NCI-H2171 (cell line): ENCODE results near the gene MARCHF3.
A peak's percentile ranks its signal among the peaks of the same experiment; 100 is the strongest.
"Not testable (repeated sequence)": the region's sequence is repeated elsewhere in the genome, so short reads cannot be mapped to it uniquely, and the experiment has no call there.

Source experiments
- DNase-seq: peaks from one replicate; lab custom pipeline; 2025; lab: John Stamatoyannopoulos, UW

MARCHF3 gene

GRCh38 chr5:126917918-126918614 is 112.3 kb downstream of the MARCHF3 start:
- DNase-seq = peak; percentile 48

GRCh38 chr5:126915496-126915895 is 114.9 kb downstream of the MARCHF3 start:
- DNase-seq = no peak

- DNase-seq = no peak
Observed at GRCh38 chr5:126914801-126915436, 115.4 kb downstream of the MARCHF3 start.

GRCh38 chr5:126912616-126913200 is 117.7 kb downstream of the MARCHF3 start:
- DNase-seq = no peak

- no peak for DNase-seq
Observed at GRCh38 chr5:126911986-126912385, 118.4 kb downstream of the MARCHF3 start.

- DNase-seq = no peak
Observed at GRCh38 chr5:126909856-126910255, 120.5 kb downstream of the MARCHF3 start.

GRCh38 chr5:126904407-126904806 is 126.0 kb downstream of the MARCHF3 start:
- not testable (repeated sequence) for DNase-seq

GRCh38 chr5:126900796-126901195 is 129.6 kb downstream of the MARCHF3 start:
- no peak for DNase-seq

GRCh38 chr5:126899476-126899875 is 130.9 kb downstream of the MARCHF3 start:
- DNase-seq = no peak

GRCh38 chr5:126897851-126898630 is 132.3 kb downstream of the MARCHF3 start:
- no peak for DNase-seq

- no peak for DNase-seq
Observed at GRCh38 chr5:126896170-126896702, 134.1 kb downstream of the MARCHF3 start.

GRCh38 chr5:126895712-126896111 is 134.6 kb downstream of the MARCHF3 start:
- not testable (repeated sequence) for DNase-seq

GRCh38 chr5:126890414-126890813 is 139.9 kb downstream of the MARCHF3 start:
- DNase-seq = not testable (repeated sequence)

- DNase-seq = no peak
Observed at GRCh38 chr5:126888175-126888574, 142.2 kb downstream of the MARCHF3 start.

GRCh38 chr5:126884269-126884819 is 146.0 kb downstream of the MARCHF3 start:
- no peak for DNase-seq

- no peak for DNase-seq
Observed at GRCh38 chr5:126883564-126884245, 146.7 kb downstream of the MARCHF3 start.

GRCh38 chr5:126881821-126882600 is 148.3 kb downstream of the MARCHF3 start:
- DNase-seq = no peak

GRCh38 chr5:126878634-126879033 is 151.7 kb downstream of the MARCHF3 start:
- no peak for DNase-seq

GRCh38 chr5:126878085-126878484 is 152.3 kb downstream of the MARCHF3 start:
- no peak for DNase-seq

GRCh38 chr5:126877602-126878001 is 152.8 kb downstream of the MARCHF3 start:
- DNase-seq = no peak
